Activated T-cell treated with anti-CD3 and anti-CD28 coated beads, Interleukin-2, amount 50 U/mL, for 1 hour (primary cell): ENCODE measurements around the gene CDH12.

ENCODE experiments used
- DNase-seq: peaks from one replicate; pipeline ENCODE4 v3.0.0-alpha.2; 2020

CDH12 gene

GRCh38 chr5:21806271-21806670, 1046.9 kb downstream of the CDH12 start:
- DNase-seq = no peak

- DNase-seq = no peak
These were observed 1050.2 kb downstream of the CDH12 start for GRCh38 chr5:21802869-21803490.

GRCh38 chr5:21802100-21802499, 1051.0 kb downstream of the CDH12 start:
- no peak for DNase-seq

GRCh38 chr5:21792748-21793147, 1060.4 kb downstream of the CDH12 start:
- DNase-seq = no peak

- DNase-seq = no peak
These were observed 1061.8 kb downstream of the CDH12 start for GRCh38 chr5:21791304-21791703.

GRCh38 chr5:21784487-21784886, 1068.7 kb downstream of the CDH12 start:
- DNase-seq = no peak

- DNase-seq = no peak
These were observed 1070.0 kb downstream of the CDH12 start for GRCh38 chr5:21783074-21783679.

- no peak for DNase-seq
These were observed 1076.7 kb downstream of the CDH12 start for GRCh38 chr5:21776466-21776865.

GRCh38 chr5:21774801-21775200, 1078.3 kb downstream of the CDH12 start:
- no peak for DNase-seq

GRCh38 chr5:21774281-21774680, 1078.9 kb downstream of the CDH12 start:
- no peak for DNase-seq

GRCh38 chr5:21773456-21773855, 1079.7 kb downstream of the CDH12 start:
- no peak for DNase-seq

GRCh38 chr5:21765406-21765805, 1087.7 kb downstream of the CDH12 start:
- no peak for DNase-seq

GRCh38 chr5:21739096-21739495, 1114.0 kb downstream of the CDH12 start:
- no peak for DNase-seq

GRCh38 chr5:21723500-21723899, 1129.6 kb downstream of the CDH12 start:
- no peak for DNase-seq

- no peak for DNase-seq
These were observed 1141.0 kb downstream of the CDH12 start for GRCh38 chr5:21711866-21712758.

GRCh38 chr5:21709770-21710169, 1143.4 kb downstream of the CDH12 start:
- DNase-seq = no peak

- DNase-seq = no peak
These were observed 1148.0 kb downstream of the CDH12 start for GRCh38 chr5:21704974-21705668.

GRCh38 chr5:21701317-21701716, 1151.8 kb downstream of the CDH12 start:
- DNase-seq = no peak
